Measurements from ENCODE around the gene RPGR.

DNA sequence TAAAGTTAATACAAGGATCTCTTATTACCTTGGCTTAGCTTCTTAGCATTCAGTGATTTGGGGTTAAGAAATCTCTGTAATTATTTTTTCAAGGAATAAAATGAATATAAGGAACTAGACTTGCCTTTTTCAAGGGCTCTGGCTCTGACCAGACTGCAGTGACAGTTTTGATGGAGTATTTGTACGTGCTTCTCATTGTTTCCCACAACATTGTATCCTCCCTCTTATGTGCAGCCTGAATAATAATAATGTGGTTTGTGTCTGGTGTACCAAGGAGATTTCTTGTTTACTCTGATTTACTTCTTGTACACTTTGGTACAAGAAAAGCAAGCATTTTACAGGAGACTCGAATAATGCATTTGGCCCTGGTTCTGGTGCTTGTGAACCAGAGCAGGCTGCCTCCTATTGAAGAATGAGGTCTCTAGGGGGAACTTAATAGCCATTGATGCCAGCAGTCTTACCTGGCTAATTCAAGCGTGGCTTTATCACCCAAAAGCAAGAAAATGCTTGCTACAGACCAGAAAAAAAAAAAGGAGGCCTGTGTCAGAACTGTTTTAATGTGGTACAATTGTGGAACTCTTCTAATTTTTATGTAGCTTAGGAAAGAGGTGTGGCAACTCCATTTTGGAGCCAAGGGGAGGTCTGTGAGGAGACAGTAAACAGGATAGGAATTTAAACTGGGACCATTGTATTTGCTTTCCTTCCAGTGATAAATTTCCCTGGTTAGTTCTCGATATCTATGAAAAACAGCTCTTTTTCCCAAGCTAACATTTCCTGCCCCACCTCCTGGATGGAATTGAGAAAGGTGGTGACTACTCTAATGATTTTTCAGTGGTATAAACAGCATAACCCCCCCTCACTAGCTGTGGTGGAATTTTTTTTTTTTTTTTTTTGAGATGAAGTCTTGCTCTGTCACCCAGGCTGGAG lies 30.7 kb upstream of the RPGR start:
- TF ChIP-seq, protein P1, sequence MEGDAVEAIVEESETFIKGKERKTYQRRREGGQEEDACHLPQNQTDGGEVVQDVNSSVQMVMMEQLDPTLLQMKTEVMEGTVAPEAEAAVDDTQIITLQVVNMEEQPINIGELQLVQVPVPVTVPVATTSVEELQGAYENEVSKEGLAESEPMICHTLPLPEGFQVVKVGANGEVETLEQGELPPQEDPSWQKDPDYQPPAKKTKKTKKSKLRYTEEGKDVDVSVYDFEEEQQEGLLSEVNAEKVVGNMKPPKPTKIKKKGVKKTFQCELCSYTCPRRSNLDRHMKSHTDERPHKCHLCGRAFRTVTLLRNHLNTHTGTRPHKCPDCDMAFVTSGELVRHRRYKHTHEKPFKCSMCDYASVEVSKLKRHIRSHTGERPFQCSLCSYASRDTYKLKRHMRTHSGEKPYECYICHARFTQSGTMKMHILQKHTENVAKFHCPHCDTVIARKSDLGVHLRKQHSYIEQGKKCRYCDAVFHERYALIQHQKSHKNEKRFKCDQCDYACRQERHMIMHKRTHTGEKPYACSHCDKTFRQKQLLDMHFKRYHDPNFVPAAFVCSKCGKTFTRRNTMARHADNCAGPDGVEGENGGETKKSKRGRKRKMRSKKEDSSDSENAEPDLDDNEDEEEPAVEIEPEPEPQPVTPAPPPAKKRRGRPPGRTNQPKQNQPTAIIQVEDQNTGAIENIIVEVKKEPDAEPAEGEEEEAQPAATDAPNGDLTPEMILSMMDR (conservative IDR thresholded peaks at IDR 0.05; ENCODE audit: low read depth in 2 of 2) = no peak
- TF ChIP-seq, protein P2, sequence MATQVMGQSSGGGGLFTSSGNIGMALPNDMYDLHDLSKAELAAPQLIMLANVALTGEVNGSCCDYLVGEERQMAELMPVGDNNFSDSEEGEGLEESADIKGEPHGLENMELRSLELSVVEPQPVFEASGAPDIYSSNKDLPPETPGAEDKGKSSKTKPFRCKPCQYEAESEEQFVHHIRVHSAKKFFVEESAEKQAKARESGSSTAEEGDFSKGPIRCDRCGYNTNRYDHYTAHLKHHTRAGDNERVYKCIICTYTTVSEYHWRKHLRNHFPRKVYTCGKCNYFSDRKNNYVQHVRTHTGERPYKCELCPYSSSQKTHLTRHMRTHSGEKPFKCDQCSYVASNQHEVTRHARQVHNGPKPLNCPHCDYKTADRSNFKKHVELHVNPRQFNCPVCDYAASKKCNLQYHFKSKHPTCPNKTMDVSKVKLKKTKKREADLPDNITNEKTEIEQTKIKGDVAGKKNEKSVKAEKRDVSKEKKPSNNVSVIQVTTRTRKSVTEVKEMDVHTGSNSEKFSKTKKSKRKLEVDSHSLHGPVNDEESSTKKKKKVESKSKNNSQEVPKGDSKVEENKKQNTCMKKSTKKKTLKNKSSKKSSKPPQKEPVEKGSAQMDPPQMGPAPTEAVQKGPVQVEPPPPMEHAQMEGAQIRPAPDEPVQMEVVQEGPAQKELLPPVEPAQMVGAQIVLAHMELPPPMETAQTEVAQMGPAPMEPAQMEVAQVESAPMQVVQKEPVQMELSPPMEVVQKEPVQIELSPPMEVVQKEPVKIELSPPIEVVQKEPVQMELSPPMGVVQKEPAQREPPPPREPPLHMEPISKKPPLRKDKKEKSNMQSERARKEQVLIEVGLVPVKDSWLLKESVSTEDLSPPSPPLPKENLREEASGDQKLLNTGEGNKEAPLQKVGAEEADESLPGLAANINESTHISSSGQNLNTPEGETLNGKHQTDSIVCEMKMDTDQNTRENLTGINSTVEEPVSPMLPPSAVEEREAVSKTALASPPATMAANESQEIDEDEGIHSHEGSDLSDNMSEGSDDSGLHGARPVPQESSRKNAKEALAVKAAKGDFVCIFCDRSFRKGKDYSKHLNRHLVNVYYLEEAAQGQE (IDR thresholded peaks at IDR 0.05; ENCODE audit: unreplicated experiment) = no peak
- TF ChIP-seq POLR2AphosphoS5 (IDR thresholded peaks at IDR 0.05; ENCODE audit: low read depth) (no peak), CREB1 (CRISPR knock-in tag; IDR thresholded peaks at IDR 0.05; ENCODE audit: low read depth) (no peak), JUNB (IDR thresholded peaks at IDR 0.05; ENCODE audit: unreplicated experiment) (no peak), EZH2phosphoT487 (IDR thresholded peaks at IDR 0.05; ENCODE audit: unreplicated experiment) (no peak)
